Measurements from ENCODE around the gene CDYL.

CDYL gene

DNA sequence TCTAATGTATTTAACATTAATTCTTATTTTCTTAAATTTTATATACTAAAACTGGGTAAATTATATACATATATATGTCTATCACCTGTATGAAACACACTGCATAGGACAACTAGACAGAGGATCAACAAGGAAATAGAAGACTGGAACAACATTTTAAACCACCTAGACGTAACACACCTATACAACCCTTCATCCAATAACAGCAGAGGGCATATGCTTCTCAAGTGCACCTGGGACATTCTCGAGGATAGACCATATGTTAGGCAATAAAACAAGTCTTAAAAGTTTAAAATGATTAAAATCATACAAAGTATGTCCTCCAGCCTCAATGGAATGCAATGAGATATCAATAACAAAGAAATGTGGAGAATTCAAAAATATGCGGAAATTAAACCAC, 182.4 kb downstream of the CDYL start:
- DNase-seq (ENCODE audit: low read depth in 1 of 2, low spot score in 1 of 2), result no peak

DNA sequence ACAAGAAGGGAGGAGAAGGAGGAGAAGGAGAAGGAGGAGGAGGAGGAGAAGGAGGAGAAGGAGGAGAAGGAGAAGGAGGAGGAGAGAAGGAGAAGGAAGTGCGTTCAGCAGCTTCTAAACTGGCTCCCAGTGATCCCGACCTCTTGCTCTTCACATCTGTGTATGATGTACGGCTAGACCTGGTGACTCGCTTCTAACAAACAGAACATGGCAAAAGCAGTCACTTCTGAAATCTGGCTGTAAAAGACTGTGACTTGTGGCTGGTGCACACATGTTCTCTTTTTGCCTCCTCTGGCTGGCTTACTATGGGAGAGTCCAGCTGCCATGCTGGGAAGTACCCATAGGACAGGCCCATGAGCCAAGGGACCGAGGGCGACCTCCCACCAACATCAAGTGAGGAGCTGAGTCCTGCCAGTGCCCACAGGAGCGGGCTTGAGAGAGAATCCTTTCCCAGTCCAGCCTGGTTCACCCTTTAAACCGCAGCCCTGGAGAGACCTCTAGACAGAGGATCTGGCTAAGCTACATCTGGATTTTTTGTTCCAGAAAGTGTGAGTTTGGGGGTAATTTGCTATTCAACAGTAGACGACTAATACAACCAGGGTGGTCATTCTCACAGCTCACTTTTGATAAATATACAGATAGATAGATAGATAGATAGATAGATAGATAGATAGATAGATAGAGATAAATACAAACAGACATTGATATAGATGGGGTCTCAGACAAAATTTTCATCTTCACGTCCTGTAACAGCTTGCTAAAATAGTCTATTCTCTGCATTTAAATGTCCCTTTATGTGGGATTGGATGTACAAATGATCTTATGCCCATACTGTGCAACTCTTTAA, 185.3 kb downstream of the CDYL start:
- DNase-seq (ENCODE audit: low read depth in 1 of 2, low spot score in 1 of 2), result no peak

DNA sequence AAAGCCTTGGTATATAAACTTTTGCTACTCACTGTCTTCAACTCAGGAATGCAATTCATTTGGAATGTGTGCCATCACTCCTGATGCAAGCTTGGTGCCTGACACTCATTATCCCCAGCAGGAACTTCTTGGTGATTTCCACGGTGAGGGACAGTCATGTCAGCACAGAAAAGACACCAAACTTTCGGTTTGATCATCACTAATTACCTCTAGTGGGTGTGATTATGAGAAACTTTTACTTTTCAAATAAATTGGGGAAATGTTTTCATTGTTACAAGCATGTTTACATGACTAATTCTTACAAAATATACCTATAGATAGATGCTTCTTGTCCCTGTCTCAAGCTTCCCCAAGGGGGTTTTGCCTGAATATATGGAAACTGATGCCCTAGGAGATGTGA, 186.7 kb downstream of the CDYL start:
- DNase-seq (ENCODE audit: low read depth in 1 of 2, low spot score in 1 of 2), result no peak

DNA sequence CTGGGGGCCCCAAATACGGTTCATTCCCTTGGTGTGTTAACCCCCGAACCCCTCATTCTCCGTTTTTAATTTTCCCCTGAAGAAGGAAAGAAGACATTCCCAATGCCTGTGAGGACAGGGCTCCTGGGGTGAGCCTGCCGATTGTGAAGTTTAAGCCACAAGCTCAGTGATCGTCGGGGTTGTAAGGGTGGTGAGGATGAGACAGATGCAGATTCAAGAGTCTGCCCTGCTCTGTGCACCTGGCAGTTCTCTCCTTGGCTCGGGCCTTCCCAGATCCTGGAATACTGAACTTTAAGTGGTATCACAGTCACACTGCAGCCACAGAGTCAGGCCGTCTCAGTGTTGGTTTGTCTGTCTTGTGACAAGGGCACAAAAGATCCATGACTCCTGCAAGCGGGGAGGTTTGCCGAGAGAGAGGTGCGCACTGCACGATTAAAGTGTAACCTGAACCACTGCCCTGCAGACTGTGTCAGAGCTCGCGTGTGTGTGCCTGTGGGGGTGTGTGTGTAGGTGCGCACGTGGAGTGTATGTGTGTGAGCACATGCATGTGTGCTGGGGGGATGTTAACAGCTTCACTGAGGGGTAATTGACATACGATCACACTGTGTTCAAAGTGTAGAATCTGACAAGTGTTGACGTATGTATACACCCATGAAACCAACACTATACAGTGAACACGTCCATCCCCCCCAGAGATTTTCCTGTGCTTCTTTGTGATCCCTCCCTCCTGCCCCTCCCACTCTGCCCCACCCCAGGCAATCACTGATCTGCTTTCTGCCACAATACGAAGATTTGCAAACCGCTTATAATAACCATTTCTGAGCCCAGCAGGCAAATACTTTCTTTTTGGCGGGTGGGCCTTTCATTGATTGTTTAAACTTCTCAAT, 188.7 kb downstream of the CDYL start:
- DNase-seq (ENCODE audit: low read depth in 1 of 2, low spot score in 1 of 2), result no peak

DNA sequence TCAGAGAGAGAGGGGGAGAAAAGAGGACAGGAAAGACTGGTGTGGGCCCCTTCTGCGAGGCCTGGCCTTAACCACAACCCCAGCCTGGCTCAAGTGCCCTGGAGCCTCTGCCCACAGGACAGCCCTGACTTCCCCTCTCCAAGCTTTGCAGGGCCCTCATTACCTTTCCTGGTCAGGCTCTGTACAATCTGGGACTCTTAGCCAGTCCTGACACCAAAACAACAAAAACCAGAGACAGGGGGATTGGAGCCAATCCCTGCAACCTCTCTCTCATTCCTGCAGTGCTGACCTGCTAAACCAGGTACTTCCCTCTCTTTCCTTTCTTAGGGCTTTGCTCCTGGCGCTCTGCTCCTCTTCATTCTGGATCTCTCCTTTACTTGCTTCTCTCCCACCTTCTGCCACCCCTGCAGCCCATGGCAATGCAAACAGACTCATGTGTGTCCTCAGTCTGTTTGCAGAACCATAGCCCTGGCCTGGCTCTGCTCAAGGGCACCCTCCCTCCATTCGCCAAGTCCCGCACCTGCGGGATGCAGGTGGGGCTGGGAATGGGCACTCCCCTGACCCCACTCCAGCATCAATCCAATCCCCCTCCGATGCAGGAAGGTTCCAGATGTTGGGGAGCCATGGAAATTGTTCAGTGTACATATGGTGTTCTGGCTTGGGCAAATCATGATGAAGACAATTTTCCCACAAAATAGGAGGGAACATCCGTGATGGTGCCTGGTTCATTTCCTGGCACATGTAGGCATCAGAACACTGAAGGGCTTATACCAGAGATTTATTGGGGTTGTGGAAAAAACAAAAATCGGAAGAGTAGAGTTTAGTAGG, 189.6 kb downstream of the CDYL start:
- no peak for DNase-seq (ENCODE audit: low read depth in 1 of 2, low spot score in 1 of 2)

DNA sequence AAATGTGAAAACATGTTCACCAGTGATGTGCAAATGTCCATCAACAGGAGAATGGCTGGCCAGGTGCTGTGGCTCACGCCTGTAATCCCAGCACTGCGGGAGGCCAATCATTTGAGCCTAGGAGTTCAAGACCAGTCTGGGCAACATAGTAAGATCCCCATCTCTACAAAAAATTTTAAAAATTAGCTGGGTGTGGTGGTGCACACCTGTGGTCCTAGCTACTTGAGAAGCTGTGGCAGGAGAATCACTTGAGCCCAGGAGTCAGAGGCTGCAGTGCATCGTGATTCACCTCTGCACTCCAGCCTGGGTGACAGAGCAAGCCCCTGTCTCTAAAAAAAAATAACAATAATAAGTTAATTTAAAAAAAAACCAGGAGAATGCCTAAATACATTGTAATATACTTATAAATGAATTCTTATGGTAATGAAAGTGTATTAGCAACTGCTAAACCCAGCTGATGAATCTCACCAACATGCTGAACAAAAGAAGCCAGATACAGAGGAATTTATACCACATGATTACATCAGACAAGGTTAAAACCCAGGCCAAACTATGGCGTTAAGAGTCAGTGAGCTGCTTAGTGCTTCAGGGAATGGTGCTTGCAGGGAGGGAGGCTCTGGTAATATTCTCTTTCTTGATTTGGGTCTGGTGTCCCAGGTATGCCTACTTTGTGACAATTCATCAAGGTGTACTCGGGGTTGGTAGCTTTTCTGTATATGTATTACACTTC, 191.3 kb downstream of the CDYL start:
- DNase-seq (ENCODE audit: low read depth in 1 of 2, low spot score in 1 of 2), result no peak

DNA sequence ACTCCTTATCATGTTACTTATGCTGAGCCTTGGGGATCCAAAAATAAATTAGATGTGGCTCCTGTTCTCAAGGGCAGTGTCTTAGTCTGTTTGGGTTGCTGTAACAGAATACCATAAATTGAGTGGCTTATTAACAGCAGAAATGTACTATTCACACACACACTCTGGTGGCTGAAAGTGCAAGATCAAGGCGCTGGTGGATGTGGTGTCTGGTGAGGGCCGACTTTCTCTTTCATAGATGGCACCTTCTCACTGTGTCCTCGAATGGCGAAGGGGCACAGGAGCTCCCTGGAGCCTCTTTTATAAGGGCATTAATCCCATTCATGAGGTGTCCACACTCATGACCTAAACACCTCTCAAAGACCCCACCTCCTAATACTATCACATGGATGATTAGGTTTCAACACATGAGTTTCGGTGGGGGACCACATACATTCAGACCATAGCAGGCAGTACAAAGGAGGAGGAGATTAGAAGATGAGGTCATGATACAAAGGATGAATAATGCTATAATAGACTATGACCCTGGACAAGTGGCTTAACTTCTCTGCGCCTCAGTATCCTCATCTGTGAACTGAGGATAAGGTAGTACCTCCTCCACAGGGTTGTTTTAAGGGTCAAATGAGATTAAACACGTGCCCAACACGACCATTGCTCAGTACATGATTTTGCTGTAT, 193.5 kb downstream of the CDYL start:
- DNase-seq (ENCODE audit: low read depth in 1 of 2, low spot score in 1 of 2), result no peak

DNA sequence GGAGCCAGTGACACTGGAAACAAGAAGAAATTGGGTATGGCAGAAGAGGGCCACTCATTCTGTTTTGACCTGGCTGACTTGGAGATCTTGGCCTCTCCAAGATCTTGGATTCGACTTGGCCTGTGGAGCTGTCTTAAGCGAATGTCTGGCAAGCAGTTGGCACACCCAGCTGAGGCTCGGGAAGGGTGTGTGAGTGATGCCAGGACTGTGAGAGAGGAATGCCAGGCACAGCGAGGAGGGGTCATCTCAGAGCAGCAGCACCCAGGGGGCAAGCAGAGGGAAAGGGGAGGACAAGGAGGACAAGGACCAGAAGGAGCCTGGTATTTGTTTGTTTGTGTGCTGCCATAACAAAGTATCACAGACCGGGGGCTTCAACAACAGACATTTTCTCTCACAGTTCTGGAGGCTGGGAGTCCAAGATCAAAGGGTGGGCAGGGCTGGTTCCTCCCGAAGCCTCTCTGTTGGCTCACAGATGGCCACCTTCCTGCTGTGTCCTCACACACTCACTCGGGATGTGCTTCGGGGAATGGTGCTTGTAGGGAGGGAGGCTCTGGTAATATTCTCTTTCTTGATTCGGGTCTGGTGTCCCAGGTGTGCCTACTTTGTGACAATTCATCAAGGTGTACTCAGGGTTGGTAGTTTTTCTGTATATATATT, 194.7 kb downstream of the CDYL start:
- no peak for DNase-seq (ENCODE audit: low read depth in 1 of 2, low spot score in 1 of 2)

DNA sequence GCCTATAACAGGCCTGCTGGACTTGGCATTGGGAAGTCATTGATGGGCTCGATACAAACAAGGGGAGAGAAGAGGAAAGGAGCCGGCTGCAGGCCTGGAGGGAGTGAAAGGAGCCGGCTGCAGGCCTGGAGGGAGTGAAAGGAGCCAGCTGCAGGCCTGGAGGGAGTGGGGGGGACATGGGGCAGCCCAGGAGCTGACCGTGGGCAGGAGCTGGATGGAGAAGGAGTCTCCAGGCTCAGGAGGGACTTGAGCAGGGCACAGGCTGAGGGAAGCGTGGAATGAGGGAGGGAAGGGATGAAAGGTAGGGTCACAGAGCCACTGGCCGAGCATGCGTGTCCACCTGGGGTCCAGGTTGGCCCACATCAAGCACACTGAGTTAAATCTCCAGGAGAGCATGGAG, 195.6 kb downstream of the CDYL start:
- DNase-seq (ENCODE audit: low read depth in 1 of 2, low spot score in 1 of 2), result no peak

DNA sequence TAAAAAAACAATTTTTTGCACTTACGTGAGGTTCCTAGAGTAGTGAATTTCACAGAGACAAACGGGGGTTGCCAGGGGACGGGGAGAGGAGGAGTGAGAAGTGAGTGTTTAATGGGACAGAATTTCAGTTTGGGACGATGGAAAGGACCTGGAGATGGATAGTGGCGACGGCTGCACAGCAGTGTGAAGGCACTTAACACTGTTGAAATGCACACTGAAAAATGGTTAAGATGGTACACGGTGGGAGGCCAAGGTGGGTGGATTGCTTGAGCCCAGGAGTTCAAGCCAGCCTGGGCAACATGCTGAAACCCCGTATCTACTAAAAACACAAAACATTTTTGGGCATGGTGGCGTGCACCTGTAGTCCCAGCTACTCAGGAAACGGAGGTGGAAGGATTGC, 196.2 kb downstream of the CDYL start:
- no peak for DNase-seq (ENCODE audit: low read depth in 1 of 2, low spot score in 1 of 2)

DNA sequence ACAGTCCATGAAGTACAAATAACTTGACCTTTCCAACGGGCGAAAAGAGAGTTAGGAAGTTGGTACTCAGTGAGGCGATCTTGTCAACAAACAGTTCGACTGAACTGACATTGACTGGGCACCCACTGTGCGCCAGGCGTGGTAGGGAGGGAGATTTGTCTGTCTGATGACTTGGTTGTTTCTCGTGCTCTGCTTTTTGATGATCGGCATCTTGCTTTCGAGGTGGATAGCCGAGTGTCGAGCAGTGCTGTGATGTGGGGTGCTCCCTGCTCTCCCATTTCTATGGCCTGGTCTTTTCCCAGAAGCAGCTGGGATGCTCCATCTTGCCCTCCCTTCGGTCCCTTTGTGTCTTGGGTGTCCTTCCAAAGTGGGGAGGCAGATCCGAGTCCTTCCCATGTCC, 197.2 kb downstream of the CDYL start:
- DNase-seq (ENCODE audit: low read depth in 1 of 2, low spot score in 1 of 2), result no peak

DNA sequence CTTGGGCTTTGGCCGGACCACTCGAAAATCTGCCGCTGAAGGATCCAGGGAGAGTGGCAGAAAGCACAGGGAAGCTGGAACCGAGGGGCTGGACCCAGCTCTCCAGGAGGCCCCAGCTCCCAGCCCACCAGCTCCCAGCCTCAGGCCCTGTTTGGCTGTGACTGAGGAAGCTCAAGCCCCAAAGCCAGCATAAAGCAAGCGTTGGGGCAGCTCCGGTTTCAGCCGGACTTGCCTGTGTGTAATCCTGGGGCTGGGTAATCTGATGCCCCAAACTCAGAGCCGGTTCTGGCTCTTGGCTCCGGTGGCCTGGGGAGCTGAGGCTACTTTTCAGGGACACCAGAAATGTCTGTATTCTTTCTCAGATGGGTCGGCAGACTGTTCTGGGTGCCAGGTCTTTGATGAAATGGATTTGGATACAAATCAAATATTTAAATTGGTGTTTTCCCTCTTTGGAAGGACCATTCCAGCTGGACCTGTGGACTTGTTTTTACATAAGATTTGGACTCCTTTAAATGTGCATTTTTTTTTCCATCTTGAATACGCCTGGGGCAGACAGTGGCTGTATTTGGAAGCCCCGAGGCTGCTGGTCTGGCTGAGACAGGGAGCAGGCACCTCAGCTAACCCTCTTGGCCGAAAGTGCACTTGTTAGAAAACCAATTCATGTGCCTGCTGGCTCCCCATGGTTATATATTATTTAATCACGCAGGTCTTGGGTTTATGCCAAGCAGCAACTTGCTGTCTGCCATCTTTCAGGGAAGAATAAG, 198.0 kb downstream of the CDYL start:
- DNase-seq (ENCODE audit: low read depth in 1 of 2, low spot score in 1 of 2), result no peak

DNA sequence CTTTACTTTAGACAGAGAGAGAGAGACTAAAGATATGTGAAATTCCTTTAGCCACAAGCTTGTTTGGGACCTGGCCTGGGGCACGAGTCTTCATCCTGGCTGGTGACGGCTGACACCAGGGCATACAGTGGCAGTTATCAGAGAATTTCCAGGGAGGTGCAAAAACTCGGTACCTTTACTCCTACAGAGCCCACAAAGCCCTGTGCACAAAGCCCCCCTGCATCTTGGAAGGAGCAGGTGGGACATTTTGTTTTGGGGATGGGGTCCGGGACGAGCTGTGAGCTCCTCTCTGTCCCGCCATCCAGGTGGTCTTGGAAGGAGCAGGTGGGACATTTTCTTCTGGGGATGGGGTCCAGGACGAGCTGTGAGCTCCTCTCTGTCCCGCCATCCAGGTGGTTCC, 198.8 kb downstream of the CDYL start:
- no peak for DNase-seq (ENCODE audit: low read depth in 1 of 2, low spot score in 1 of 2)

DNA sequence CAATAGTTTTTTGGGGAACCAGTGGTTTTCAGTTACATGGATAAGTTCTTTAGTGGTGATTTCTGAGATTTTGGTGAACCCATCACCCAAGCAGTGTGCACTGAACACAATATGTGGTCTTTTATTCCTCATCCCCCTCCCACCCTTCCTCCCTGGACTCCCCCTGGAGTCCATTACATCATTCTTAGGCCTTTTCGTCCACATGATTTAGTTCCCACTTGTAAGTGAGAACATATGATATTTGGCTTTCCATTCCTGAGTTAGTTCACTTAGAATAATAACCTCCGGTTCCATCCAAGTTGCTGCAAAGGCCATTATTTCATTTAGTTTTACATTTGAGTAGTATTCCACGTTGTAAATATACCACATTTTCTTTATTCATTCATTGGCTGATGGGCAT, 199.3 kb downstream of the CDYL start:
- no peak for DNase-seq (ENCODE audit: low read depth in 1 of 2, low spot score in 1 of 2)

DNA sequence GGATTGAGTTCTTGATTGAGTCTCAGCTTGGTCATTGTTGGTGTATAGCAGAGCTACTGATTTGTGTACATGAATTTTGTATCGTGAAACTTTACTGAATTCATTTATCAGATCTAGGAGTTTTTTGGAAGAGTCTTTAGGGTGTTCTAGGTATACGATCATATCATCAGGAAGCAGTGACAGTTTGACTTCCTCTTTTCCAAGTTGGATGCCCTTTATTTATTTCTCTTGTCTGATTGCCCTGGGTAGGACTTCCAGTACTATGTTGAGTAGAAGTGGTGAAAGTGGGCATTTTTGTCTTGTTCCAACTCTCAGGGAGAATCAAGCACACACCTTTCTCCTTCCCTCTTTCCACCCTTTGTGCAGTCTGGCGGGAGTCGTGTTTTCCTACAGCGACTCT, 201.3 kb downstream of the CDYL start:
- no peak for DNase-seq (ENCODE audit: low read depth in 1 of 2, low spot score in 1 of 2)

DNA sequence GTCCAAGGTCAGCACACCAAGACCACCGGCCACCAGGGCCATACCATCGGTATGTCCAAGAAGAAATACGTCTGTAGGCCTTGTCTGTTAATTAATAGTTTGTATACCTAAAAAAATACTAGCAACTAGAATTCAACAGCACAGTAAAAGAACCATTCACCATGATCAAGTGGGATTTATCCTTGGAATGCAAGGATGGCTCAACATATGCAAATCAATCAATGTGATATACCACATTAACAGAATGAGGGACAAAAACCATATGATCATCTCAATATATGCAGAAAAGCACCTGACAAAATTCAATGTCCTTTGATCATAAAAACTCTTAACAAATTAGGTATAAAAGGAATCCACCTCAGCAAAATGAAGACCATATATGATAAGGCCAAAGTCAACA, 203.2 kb downstream of the CDYL start:
- no peak for DNase-seq (ENCODE audit: low read depth in 1 of 2, low spot score in 1 of 2)

DNA sequence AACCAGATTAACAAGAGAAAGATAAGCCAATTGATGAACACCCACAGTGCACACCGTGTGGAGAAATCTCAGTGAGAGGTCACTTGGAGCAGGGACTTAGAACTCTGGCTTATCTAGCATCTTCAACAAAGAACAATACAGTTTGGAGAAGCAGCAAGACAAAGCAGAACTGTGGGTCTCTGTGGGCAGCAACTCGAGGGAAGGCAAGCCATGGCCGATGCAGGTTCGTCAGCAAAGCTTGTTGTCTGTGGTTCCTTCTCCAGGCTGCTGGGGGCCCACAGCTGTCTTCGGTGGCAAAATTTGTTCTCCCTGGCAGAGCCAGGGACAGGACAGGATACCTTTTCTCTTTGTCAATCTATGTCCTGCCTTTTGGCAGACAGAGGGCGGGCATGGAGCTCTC, 205.6 kb downstream of the CDYL start:
- no peak for DNase-seq (ENCODE audit: low read depth in 1 of 2, low spot score in 1 of 2)

DNA sequence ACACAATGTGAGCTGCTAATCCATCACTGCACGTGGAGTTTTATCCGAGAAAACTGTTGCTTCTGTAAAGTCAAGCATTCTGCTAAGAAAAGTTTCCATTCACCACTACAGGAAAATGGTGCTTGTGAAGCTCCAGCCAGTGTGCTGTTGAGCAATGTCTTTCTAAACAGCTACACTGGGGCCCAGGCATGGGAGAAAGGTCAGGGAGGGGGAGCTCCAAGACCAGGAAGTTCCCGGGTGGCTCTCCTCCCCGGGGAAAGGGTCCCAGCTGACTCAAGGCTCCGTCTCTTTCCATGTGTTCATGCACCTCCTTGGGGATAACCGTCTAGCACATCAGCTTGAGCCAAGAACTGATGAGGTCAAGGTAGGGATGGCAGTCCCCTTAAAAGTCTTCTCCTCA, 207.1 kb downstream of the CDYL start:
- DNase-seq (ENCODE audit: low read depth in 1 of 2, low spot score in 1 of 2), result no peak

DNA sequence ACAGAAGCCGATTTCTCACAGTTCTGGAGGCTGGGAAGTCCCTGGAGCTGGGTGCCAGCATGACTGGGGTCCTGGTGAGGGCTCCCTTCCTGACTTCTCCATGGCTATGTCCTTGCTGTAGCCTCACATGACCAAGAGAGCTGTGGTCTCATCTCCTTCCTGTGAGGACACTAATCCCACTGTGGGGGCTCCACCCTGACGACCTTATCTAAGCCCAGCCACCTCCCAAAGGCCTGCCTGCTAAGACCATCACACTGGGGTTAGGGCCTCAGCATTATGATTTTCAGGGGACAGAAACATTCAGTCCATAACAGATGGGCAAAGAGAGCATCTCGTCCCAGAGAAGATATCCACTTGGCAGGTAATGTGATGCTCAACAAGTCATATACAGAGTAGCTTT, 210.8 kb downstream of the CDYL start:
- no peak for DNase-seq (ENCODE audit: low read depth in 1 of 2, low spot score in 1 of 2)

Data from activated CD4-positive, alpha-beta T cell treated with anti-CD3 and anti-CD28 coated beads, Interleukin-2, amount 50 U/mL, for 24 hours (primary cell).